ENCODE results near the gene SZRD1. TPM values are rescaled to one million over a fixed set of nuclear protein-coding genes. Genes with fewer than 3 reads are reported as not detected.

SZRD1 gene
- total and polyA plus RNA-seq, 2 donors (not counting 1 experiment from before 2014, with no cell fraction given) = 92.4 to 110 TPM

- H3K4me1 ChIP-seq (ENCODE audit: control insufficient read depth in 2 of 2, insufficient read depth in 2 of 2, low read length in 2 of 2) = peaks cover 16 to 28% of the 10 kb centered on the region in 2 donors
- intact Hi-C loops (cut with micrococcal nuclease) = loop anchor here (10.0 kb wide), 1 partner anchor 920 kb away; the partner anchor contains the start of genes CASP9 and DNAJC16
Measured at GRCh38 chr1:16445052-16445451, 78.0 kb downstream of the SZRD1 start.

GRCh38 chr1:16446116-16446515, 79.1 kb downstream of the SZRD1 start:
- no peak overlapping the region for H2AFZ ChIP-seq (ENCODE audit: insufficient read depth, low read depth, low read length, poor library complexity, severe bottlenecking)
- H3K4me1 ChIP-seq (ENCODE audit: control insufficient read depth in 2 of 2, insufficient read depth in 2 of 2, low read length in 2 of 2) = peaks cover 16 to 24% of the 10 kb centered on the region in 2 donors
- intact Hi-C loops (cut with micrococcal nuclease) = loop anchor here (10.0 kb wide), 1 partner anchor 921 kb away; the partner anchor contains the start of genes CASP9 and DNAJC16
- H3K79me2 ChIP-seq (ENCODE audit: control insufficient read depth, insufficient read depth, low read length) = peaks cover 98% of the 10 kb centered on the region
- no peak for DNase-seq
- H3K9ac ChIP-seq (ENCODE audit: low read length) = no peak overlapping the region
- H3K9me3 ChIP-seq (ENCODE audit: control extremely low read depth in 1 of 3, control insufficient read depth in 2 of 3, insufficient read depth in 1 of 3, low read length in 2 of 3) = no peaks in the 10 kb centered on the region
- peaks cover 5 to 77% of the 10 kb centered on the region in 2 experiments for H3K36me3 ChIP-seq (replicated peaks in 1 of 2; ENCODE audit: control extremely low read depth in 1 of 2, control insufficient read depth in 1 of 2, extremely low read depth in 1 of 2, insufficient read depth in 2 of 2, low read length in 1 of 2)
- no peak overlapping the region for H3K4me3 Mint-ChIP-seq
- ChIA-PET CTCF (no interaction called here), POLR2A (no interaction called here)
- H3K27ac Mint-ChIP-seq = no peak overlapping the region
- H3K4me3 ChIP-seq (ENCODE audit: control extremely low read depth in 1 of 5, extremely low read depth in 1 of 5, insufficient read depth in 1 of 5, low read depth in 2 of 5, low read length in 4 of 5) = no peak overlapping the region
- 75% methylated on average over 2 of the region's 10 CpGs for WGBS (ENCODE audit: insufficient coverage)
- no peak overlapping the region for H3K27ac ChIP-seq (ENCODE audit: low read length in 2 of 2)
- no peak overlapping the region for H3K4me2 ChIP-seq (replicated peaks; ENCODE audit: low read depth, low read length, poor library complexity, severe bottlenecking)
- peaks cover 30% of the 10 kb centered on the region for H3K4me1 Mint-ChIP-seq
- TF ChIP-seq EZH2 (IDR thresholded peaks at IDR 0.05; ENCODE audit: borderline replicate concordance, insufficient read depth, low read depth, low read length, poor library complexity, severe bottlenecking) = no peak
- TF ChIP-seq CTCF (IDR thresholded peaks at IDR 0.05) = no peak
- no peaks in the 10 kb centered on the region for H3K27me3 Mint-ChIP-seq
- H3K9me3 Mint-ChIP-seq (ENCODE audit: insufficient read depth) = no peaks in the 10 kb centered on the region
- no peak for ATAC-seq (ENCODE audit: low read depth)
- no peaks in the 10 kb centered on the region for H3K27me3 ChIP-seq (replicated peaks in 1 of 4; ENCODE audit: control extremely low read depth in 1 of 4, control insufficient read depth in 3 of 4, insufficient read depth in 4 of 4, low read length in 3 of 4)
- H4K20me1 ChIP-seq (ENCODE audit: control insufficient read depth, insufficient read depth, low read length, poor library complexity, severe bottlenecking) = peaks cover 77% of the 10 kb centered on the region

More at GRCh38 chr1:16445052-16445451, 78.0 kb downstream of the SZRD1 start:
- Histone ChIP-seq H3K79me2 (ENCODE audit: control insufficient read depth, insufficient read depth, low read length) (peaks cover 96% of the 10 kb centered on the region), H3K9me3 (ENCODE audit: control extremely low read depth in 1 of 3, control insufficient read depth in 2 of 3, insufficient read depth in 1 of 3, low read length in 2 of 3) (peaks cover 0 to 3% (median 0%) of the 10 kb centered on the region in 3 donors), H3K4me3 (ENCODE audit: control extremely low read depth in 1 of 5, extremely low read depth in 1 of 5, insufficient read depth in 1 of 5, low read depth in 2 of 5, low read length in 4 of 5) (no peak overlapping the region), H4K20me1 (ENCODE audit: control insufficient read depth, insufficient read depth, low read length, poor library complexity, severe bottlenecking) (peaks cover 77% of the 10 kb centered on the region), H3K4me2 (replicated peaks; ENCODE audit: low read depth, low read length, poor library complexity, severe bottlenecking) (no peak overlapping the region), H3K36me3 (replicated peaks in 1 of 2; ENCODE audit: control extremely low read depth in 1 of 2, control insufficient read depth in 1 of 2, extremely low read depth in 1 of 2, insufficient read depth in 2 of 2, low read length in 1 of 2) (peaks cover 3 to 68% of the 10 kb centered on the region in 2 experiments), H3K9ac (ENCODE audit: low read length) (no peak overlapping the region), H2AFZ (ENCODE audit: insufficient read depth, low read depth, low read length, poor library complexity, severe bottlenecking) (no peak overlapping the region), H3K27ac (ENCODE audit: low read length in 2 of 2) (no peak overlapping the region), H3K27me3 (replicated peaks in 1 of 4; ENCODE audit: control extremely low read depth in 1 of 4, control insufficient read depth in 3 of 4, insufficient read depth in 4 of 4, low read length in 3 of 4) (no peaks in the 10 kb centered on the region)
- Mint-ChIP-seq H3K4me1 (peaks cover 33% of the 10 kb centered on the region), H3K9me3 (ENCODE audit: insufficient read depth) (no peaks in the 10 kb centered on the region), H3K27me3 (no peaks in the 10 kb centered on the region), H3K4me3 (no peak overlapping the region), H3K27ac (no peak overlapping the region)
- POLR2A ChIA-PET = no interaction called here
- no peak for ATAC-seq (ENCODE audit: low read depth)
- CTCF ChIA-PET = no interaction called here
- TF ChIP-seq EZH2 (IDR thresholded peaks at IDR 0.05; ENCODE audit: borderline replicate concordance, insufficient read depth, low read depth, low read length, poor library complexity, severe bottlenecking) (no peak), CTCF (IDR thresholded peaks at IDR 0.05) (no peak)
- no peak for DNase-seq
- 9% methylated on average over 1 of the region's 4 CpGs for WGBS (ENCODE audit: insufficient coverage)

Measured in B cell (primary cell).